ENCODE data around the gene STAT3. TPM values are rescaled to one million over a fixed set of nuclear protein-coding genes. Genes with fewer than 3 reads are reported as not detected.

STAT3 gene
- total and polyA plus RNA-seq, 2 of the 13 experiments (the other 11 are each of a cell fraction or from before 2014, with no cell fraction given): 61.8 to 62.4 TPM

- in situ Hi-C loops (cut with HindIII; ENCODE audit: extremely low pct_ligation_motif_present, low pct_unique_long_range_greater_than_20kb) (no loop called here), intact Hi-C loops (cut with micrococcal nuclease; ENCODE audit: unreplicated experiment) (no loop called here)
- Histone ChIP-seq H2AFZ (ENCODE audit: low read length) (no peak overlapping the region), H3K36me3 (replicated peaks in 1 of 2; ENCODE audit: control insufficient read depth in 1 of 2, insufficient read depth in 2 of 2, low read length in 2 of 2) (peaks cover 38 to 80% of the 10 kb centered on the region in 2 experiments), H3K79me2 (ENCODE audit: insufficient read depth, low read length) (no peaks in the 10 kb centered on the region), H3K4me1 (ENCODE audit: insufficient read depth, low read length) (peaks cover 6% of the 10 kb centered on the region; the same call in 1 of the 2 replicates), H3K9me3 (ENCODE audit: low read length) (no peaks in the 10 kb centered on the region), H3K27me3 (ENCODE audit: control insufficient read depth in 1 of 2, insufficient read depth in 2 of 2, low read length in 2 of 2) (no peaks in the 10 kb centered on the region), H3K9ac (ENCODE audit: insufficient read depth, low read depth, low read length) (no peak overlapping the region), H3K27ac (ENCODE audit: extremely low read length, insufficient read depth, low read length) (no peak overlapping the region), H4K20me1 (ENCODE audit: insufficient read depth, low read length) (no peaks in the 10 kb centered on the region), H3K4me2 (ENCODE audit: low read depth, low read length) (no peak overlapping the region), H3K4me3 (replicated peaks in 1 of 3; ENCODE audit: insufficient read depth in 1 of 3, low read depth in 2 of 3, low read length in 3 of 3) (no peak overlapping the region)
- POLR2A ChIA-PET: no interaction called here
- no peak for DNase-seq (ENCODE audit: low spot score)
- no peak for FAIRE-seq
- 97% methylated on average over 4 of the region's 4 CpGs for whole genome bisulfite sequencing (ENCODE audit: low lambda C conversion rate)
- BruUV-seq (replicated peaks): no TSS peak
- ATAC-seq: no peak
- CTCF ChIA-PET (ENCODE audit: low intra/inter-chr PET ratio, low total read pairs): no interaction called here
- TF ChIP-seq PATZ1 (CRISPR knock-in tag; IDR thresholded peaks at IDR 0.05) (no peak), ZSCAN21 (CRISPR knock-in tag; IDR thresholded peaks at IDR 0.05; ENCODE audit: borderline replicate concordance) (no peak), ZNF382 (CRISPR knock-in tag; IDR thresholded peaks at IDR 0.05; ENCODE audit: borderline replicate concordance) (no peak), AGO1 (IDR thresholded peaks at IDR 0.05; ENCODE audit: low read depth, low read length, poor library complexity, severe bottlenecking) (no peak), PPARG (CRISPR knock-in tag; conservative IDR thresholded peaks at IDR 0.05) (no peak), ZNF704 (CRISPR knock-in tag; IDR thresholded peaks at IDR 0.05; ENCODE audit: borderline replicate concordance) (no peak), SNAPC5 (CRISPR knock-in tag; IDR thresholded peaks at IDR 0.05; ENCODE audit: borderline replicate concordance) (no peak), ZNF337 (CRISPR knock-in tag; IDR thresholded peaks at IDR 0.05; ENCODE audit: borderline replicate concordance, low read depth) (no peak), MAFF (IDR thresholded peaks at IDR 0.05; ENCODE audit: low read depth, low read length) (no peak), ZNF235 (CRISPR knock-in tag; IDR thresholded peaks at IDR 0.05; ENCODE audit: borderline replicate concordance) (no peak), HMG20B (CRISPR knock-in tag; conservative IDR thresholded peaks at IDR 0.05) (no peak)
Measured at GRCh38 chr17:42338427-42338985, 49.7 kb downstream of the STAT3 start.
